K562 (cell line): Measurements from ENCODE around the gene DENND6B. TPM values are rescaled to one million over a fixed set of nuclear protein-coding genes. Genes with fewer than 3 reads are reported as not detected.

Experiments used
- ATAC-seq: fragments of 200-7000 bp; cut with Tn5 transposase; 3 replicates; pipeline ENCODE4 v1.9.1; 2020; ENCODE audit warnings: moderate library complexity
- BruUV-seq: library from RNA; stranded (reverse); fragments of 400-500 nt; replicated peaks from 2 replicates; lab custom pipeline; 2021; lab: Mats Ljungman, UMichigan
- CTCF ChIA-PET: fragments of 300-600 bp; formaldehyde crosslinking; extraction: SDS; loops from one replicate; lab custom pipeline; 2021; ENCODE audit warnings: low intra/inter-chr PET ratio; lab: Yijun Ruan, JAX
- POLR2A ChIA-PET: fragments of 300-600, 350-650 bp; sonication (Branson Sonifier 250); formaldehyde crosslinking; extraction: SDS; loops from one replicate; lab custom pipeline; 2021; ENCODE audit warnings: antibody characterized with exemption, inconsistent platforms; lab: Yijun Ruan, JAX
- DNase-seq, 4 experiments: peaks; one replicate each; pipeline versions ENCODE4 v3.0.0 to v3.0.0-alpha.2; 2011 to 2018; ENCODE audit warnings: low spot score in 3 of 4, mixed read lengths in 3 of 4; ENCODE audit errors: extremely low read depth in 1 of 4
- FAIRE-seq: peaks from 2 replicates; lab custom pipeline; 2011; peaks lifted over from hg19 to GRCh38; lab: Jason Lieb, UNC
- H2AFZ ChIP-seq: 2 replicates; pipeline ENCODE4 v1.6.0; 2011; ENCODE audit warnings: low read depth, low read length, control low read depth, inconsistent platforms
- H3K27ac ChIP-seq: fragments of 200-600 bp; 3 replicates; pipeline ENCODE4 v1.8.0; 2011; ENCODE audit warnings: low read depth, mild to moderate bottlenecking, control low read depth, inconsistent platforms, low read length, moderate library complexity, mixed read lengths; ENCODE audit errors: extremely low read depth
- H3K27me3 ChIP-seq, 2 experiments: fragments of 300-600 bp in 1 of 2; 2 replicates in 1 of 2; 3 replicates in 1 of 2; pipeline versions ENCODE4 v1.6.0 to v1.8.0; 2011; ENCODE audit warnings: inconsistent platforms in 2 of 2, low read length in 2 of 2, mild to moderate bottlenecking in 1 of 2, mixed read lengths in 1 of 2, moderate library complexity in 1 of 2; ENCODE audit not compliant: control insufficient read depth in 2 of 2, insufficient read depth in 2 of 2
- H3K36me3 ChIP-seq: fragments of 300-600 bp; 3 replicates; pipeline ENCODE4 v1.8.0; 2011; ENCODE audit warnings: mild to moderate bottlenecking, low read length, inconsistent platforms; ENCODE audit not compliant: control insufficient read depth, insufficient read depth
- H3K4me1 ChIP-seq, 2 experiments: fragments of 200-600 bp in 1 of 2; replicated peaks in 1 of 2; 2 replicates in 1 of 2; 3 replicates in 1 of 2; pipeline versions ENCODE4 v1.5.1 to v1.8.0; 2011; ENCODE audit warnings: inconsistent platforms in 2 of 2, low read length in 2 of 2, mild to moderate bottlenecking in 1 of 2, mixed read lengths in 1 of 2, moderate library complexity in 1 of 2; ENCODE audit not compliant: control insufficient read depth in 2 of 2, insufficient read depth in 2 of 2
- H3K4me2 ChIP-seq: 2 replicates; pipeline ENCODE4 v1.6.1; 2011; ENCODE audit warnings: low read length, control low read depth, inconsistent platforms, mixed read lengths; ENCODE audit not compliant: insufficient read depth
- H3K4me3 ChIP-seq: fragments of 200-600 bp; sonication (generic), shearing (Covaris generic); 2 replicates; pipeline ENCODE4 v1.5.1; 2016; ENCODE audit warnings: control low read depth, inconsistent platforms
- H3K79me2 ChIP-seq: fragments of 200-600 bp; 3 replicates; pipeline ENCODE4 v1.8.0; 2011; ENCODE audit warnings: low read length, inconsistent platforms; ENCODE audit not compliant: control insufficient read depth, insufficient read depth
- H3K9ac ChIP-seq, 2 experiments: 2 replicates each; pipeline versions ENCODE4 v1.6.0 to v1.6.1; 2011; ENCODE audit warnings: low read depth in 2 of 2, low read length in 2 of 2, control low read depth in 1 of 2, inconsistent platforms in 1 of 2, mild to moderate bottlenecking in 1 of 2, mixed read lengths in 1 of 2; ENCODE audit not compliant: insufficient read depth in 1 of 2
- H3K9me1 ChIP-seq: one replicate; pipeline ENCODE4 v1.6.0; 2011; ENCODE audit warnings: inconsistent platforms, mild to moderate bottlenecking, low read length, moderate library complexity; ENCODE audit not compliant: control insufficient read depth, insufficient read depth
- H3K9me3 ChIP-seq: replicated peaks from 2 replicates; pipeline ENCODE4 v1.5.1; 2011; ENCODE audit warnings: low read depth, low read length, inconsistent platforms; ENCODE audit not compliant: control insufficient read depth, insufficient read depth
- H4K20me1 ChIP-seq: replicated peaks from 2 replicates; pipeline ENCODE4 v1.6.1; 2011; ENCODE audit warnings: low read length, inconsistent platforms, mixed read lengths; ENCODE audit not compliant: control insufficient read depth, insufficient read depth
- ESRRB ChIP-seq: fragments of 250-450 bp; sonication (Bioruptor Pico); IDR thresholded peaks from 2 replicates; pipeline ENCODE4 v1.5.0; 2020; ENCODE audit warnings: mild to moderate bottlenecking, moderate library complexity, borderline replicate concordance
- FIP1L1 ChIP-seq: fragments of 200-400 bp; formaldehyde crosslinking; IDR thresholded peaks from 2 replicates; pipeline ENCODE4 v1.6.1; 2018; ENCODE audit warnings: mild to moderate bottlenecking, low read depth, low read length; ENCODE audit not compliant: poor library complexity, severe bottlenecking
- HIVEP1 ChIP-seq: fragments of 250-450 bp; sonication (Bioruptor Pico); IDR thresholded peaks from 2 replicates; pipeline ENCODE4 v1.4.0; 2020; ENCODE audit warnings: mild to moderate bottlenecking
- RBM15 ChIP-seq: fragments of 200-400 bp; formaldehyde crosslinking; IDR thresholded peaks from 2 replicates; pipeline ENCODE4 v1.6.1; 2018; ENCODE audit warnings: mild to moderate bottlenecking, low read length, moderate library complexity; ENCODE audit not compliant: insufficient read depth
- XRCC3 ChIP-seq: fragments of 450-650 bp; IDR thresholded peaks from 2 replicates; pipeline ENCODE4 v1.6.1; 2017; ENCODE audit warnings: mild to moderate bottlenecking, moderate library complexity
- WGBS: fragments of 100-300 bp; shearing (Covaris generic); methylation state at CpG from one replicate; pipeline ENCODE4 v1.1.6; 2016; ENCODE audit warnings: low coverage, mixed read lengths; ENCODE audit not compliant: insufficient coverage; ENCODE audit errors: missing lambda C conversion rate; 5-methylcytosine and 5-hydroxymethylcytosine counted together
- in situ Hi-C: fragments of 300-500 bp; cut with MboI; formaldehyde crosslinking; loops from 4 replicates; pipeline ENCODE4 v1.15.0; 2018; ENCODE audit warnings: inconsistent platforms, mixed read lengths
- intact Hi-C: fragments of 100-400 bp; cut with micrococcal nuclease; formaldehyde crosslinking; loops from 2 replicates; pipeline ENCODE4 v1.14.2; 2022
- polyA plus RNA-seq, 8 experiments: library from polyadenylated mRNA; depleted of rRNA in 4 of 8; stranded (reverse) in 5 of 8; unstranded in 3 of 8; fragments of >200 nt; fragmentation: Nextera tagmentation in 2 of 8; fragmentation: Illumina TruSeq in 1 of 8; extraction: Ambion mirVana in 2 of 8; extraction: Trizol in 1 of 8; gene quantifications; 2 replicates each; pipeline versions ENCODE4 v1.2.1 to v1.2.3, GENCODE V29; 2011 to 2014; ENCODE audit warnings: inconsistent platforms in 1 of 8, missing spikeins in 1 of 8
- total RNA-seq, 7 experiments: library from RNA; depleted of rRNA in 6 of 7; stranded (reverse); fragments of >200 nt in 6 of 7; fragmentation: Illumina TruSeq in 2 of 7; extraction: Trizol in 2 of 7; gene quantifications; 2 replicates each; pipeline versions ENCODE4 v1.2.1 to v1.2.3, GENCODE V29; 2011 to 2021; ENCODE audit warnings: low replicate concordance in 1 of 7
- TF ChIP-seq, protein P1 (sequence below): fragments of 450-650 bp; IDR thresholded peaks from 2 replicates; pipeline ENCODE4 v1.6.1; 2017; ENCODE audit warnings: antibody characterized with exemption
- TF ChIP-seq, protein P2 (sequence below): fragments of 450-650 bp; IDR thresholded peaks from 2 replicates; pipeline ENCODE4 v1.6.1; 2016; ENCODE audit warnings: borderline replicate concordance

Gene DENND6B
- total and polyA plus RNA-seq, 9 of the 15 experiments (the other 6 are each of a cell fraction or from before 2014, with no cell fraction given): 0.07 to 3.7 (median 1.5) TPM

DNA sequence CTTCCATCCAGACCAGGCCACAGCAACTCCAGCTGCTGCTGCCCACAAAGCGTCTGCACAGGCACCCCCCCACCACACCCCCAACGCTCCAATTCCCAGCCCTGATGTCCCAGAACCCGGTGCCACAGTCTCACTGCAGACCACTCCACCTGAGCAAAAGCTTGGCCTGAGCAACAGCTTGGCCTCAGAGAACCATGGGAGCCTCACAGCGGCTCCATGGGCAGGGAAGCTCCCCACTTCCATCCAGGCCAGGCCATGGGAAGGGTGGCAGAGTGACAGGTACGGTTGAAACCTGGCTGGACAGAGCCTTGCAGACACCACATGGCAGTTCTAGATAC is 32.5 kb downstream of the DENND6B start:
- Histone ChIP-seq H3K27ac (no peak overlapping the region), H3K79me2 (peaks cover 21% of the 10 kb centered on the region; the same call in 2 of the 3 replicates), H3K36me3 (peaks cover 10% of the 10 kb centered on the region; the same call in 2 of the 3 replicates), H3K4me2 (no peak overlapping the region), H3K4me1 (peaks cover 0 to 41% of the 10 kb centered on the region in 2 experiments; a peak in 2 of 5 replicates), H3K27me3 (no peaks in the 10 kb centered on the region), H3K9me1 (no peaks in the 10 kb centered on the region), H3K4me3 (no peak overlapping the region), H4K20me1 (no peaks in the 10 kb centered on the region), H3K9ac (no peak overlapping the region), H3K9me3 (no peaks in the 10 kb centered on the region), H2AFZ (no peak overlapping the region)
- BruUV-seq: no TSS peak
- in situ Hi-C loops (no loop called here), intact Hi-C loops (no loop called here)
- DNase-seq (no peak), ATAC-seq (no peak), FAIRE-seq (no peak)
- ChIA-PET CTCF (interaction anchor here (0.6 kb wide), 1 partner anchor 49 kb away, joined by 4 read pairs; no protein-coding TSS in a partner anchor), POLR2A (interaction anchor here (0.7 to 1.8 kb wide), 5 partner anchors 9 to 145 kb away, joined by 3 to 11 read pairs (median 4); no protein-coding TSS in a partner anchor)
- 0% methylated on average over 1 of the region's 5 CpGs for whole genome bisulfite sequencing
- no peak for TF ChIP-seq RBM15
- TF ChIP-seq, protein P1, sequence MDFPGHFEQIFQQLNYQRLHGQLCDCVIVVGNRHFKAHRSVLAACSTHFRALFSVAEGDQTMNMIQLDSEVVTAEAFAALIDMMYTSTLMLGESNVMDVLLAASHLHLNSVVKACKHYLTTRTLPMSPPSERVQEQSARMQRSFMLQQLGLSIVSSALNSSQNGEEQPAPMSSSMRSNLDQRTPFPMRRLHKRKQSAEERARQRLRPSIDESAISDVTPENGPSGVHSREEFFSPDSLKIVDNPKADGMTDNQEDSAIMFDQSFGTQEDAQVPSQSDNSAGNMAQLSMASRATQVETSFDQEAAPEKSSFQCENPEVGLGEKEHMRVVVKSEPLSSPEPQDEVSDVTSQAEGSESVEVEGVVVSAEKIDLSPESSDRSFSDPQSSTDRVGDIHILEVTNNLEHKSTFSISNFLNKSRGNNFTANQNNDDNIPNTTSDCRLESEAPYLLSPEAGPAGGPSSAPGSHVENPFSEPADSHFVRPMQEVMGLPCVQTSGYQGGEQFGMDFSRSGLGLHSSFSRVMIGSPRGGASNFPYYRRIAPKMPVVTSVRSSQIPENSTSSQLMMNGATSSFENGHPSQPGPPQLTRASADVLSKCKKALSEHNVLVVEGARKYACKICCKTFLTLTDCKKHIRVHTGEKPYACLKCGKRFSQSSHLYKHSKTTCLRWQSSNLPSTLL: no peak
- TF ChIP-seq FIP1L1: no peak
- TF ChIP-seq HIVEP1 (CRISPR knock-in tag): no peak
- no peak for TF ChIP-seq ESRRB
- TF ChIP-seq, protein P2, sequence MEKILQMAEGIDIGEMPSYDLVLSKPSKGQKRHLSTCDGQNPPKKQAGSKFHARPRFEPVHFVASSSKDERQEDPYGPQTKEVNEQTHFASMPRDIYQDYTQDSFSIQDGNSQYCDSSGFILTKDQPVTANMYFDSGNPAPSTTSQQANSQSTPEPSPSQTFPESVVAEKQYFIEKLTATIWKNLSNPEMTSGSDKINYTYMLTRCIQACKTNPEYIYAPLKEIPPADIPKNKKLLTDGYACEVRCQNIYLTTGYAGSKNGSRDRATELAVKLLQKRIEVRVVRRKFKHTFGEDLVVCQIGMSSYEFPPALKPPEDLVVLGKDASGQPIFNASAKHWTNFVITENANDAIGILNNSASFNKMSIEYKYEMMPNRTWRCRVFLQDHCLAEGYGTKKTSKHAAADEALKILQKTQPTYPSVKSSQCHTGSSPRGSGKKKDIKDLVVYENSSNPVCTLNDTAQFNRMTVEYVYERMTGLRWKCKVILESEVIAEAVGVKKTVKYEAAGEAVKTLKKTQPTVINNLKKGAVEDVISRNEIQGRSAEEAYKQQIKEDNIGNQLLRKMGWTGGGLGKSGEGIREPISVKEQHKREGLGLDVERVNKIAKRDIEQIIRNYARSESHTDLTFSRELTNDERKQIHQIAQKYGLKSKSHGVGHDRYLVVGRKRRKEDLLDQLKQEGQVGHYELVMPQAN: no peak
- TF ChIP-seq XRCC3: no peak
